Trophoblast cell (in vitro differentiated cells and primary cell): ENCODE measurements around the gene DENND1B.
"Not testable (repeated sequence)": the region's sequence is repeated elsewhere in the genome, so short reads cannot be mapped to it uniquely, and the experiment has no call there.

ENCODE experiments used
- DNase-seq, 2 donors: peaks; one replicate each; pipeline ENCODE4 v3.0.0-alpha.2; 2016
- H2AFZ ChIP-seq: 2 replicates; pipeline ENCODE4 v1.6.1; 2013; ENCODE audit warnings: low read length, moderate library complexity, mild to moderate bottlenecking; ENCODE audit not compliant: insufficient read depth, poor library complexity
- H2AK5ac ChIP-seq: 2 replicates; pipeline ENCODE4 v1.6.1; 2013; ENCODE audit warnings: mild to moderate bottlenecking, low read length
- H2BK120ac ChIP-seq: 2 replicates; pipeline ENCODE4 v1.6.1; 2013; ENCODE audit warnings: low read length, mild to moderate bottlenecking, moderate library complexity; ENCODE audit not compliant: insufficient read depth, poor library complexity
- H2BK12ac ChIP-seq: 2 replicates; pipeline ENCODE4 v1.6.1; 2013; ENCODE audit warnings: mild to moderate bottlenecking, low read length, moderate library complexity
- H2BK5ac ChIP-seq: 2 replicates; pipeline ENCODE4 v1.6.1; 2013; ENCODE audit warnings: low read length, low read depth, moderate library complexity, mild to moderate bottlenecking; ENCODE audit not compliant: poor library complexity
- H3K14ac ChIP-seq: 2 replicates; pipeline ENCODE4 v1.6.1; 2013; ENCODE audit warnings: mild to moderate bottlenecking, low read length
- H3K18ac ChIP-seq: 2 replicates; pipeline ENCODE4 v1.6.1; 2013; ENCODE audit warnings: mild to moderate bottlenecking, low read length
- H3K23ac ChIP-seq: 2 replicates; pipeline ENCODE4 v1.6.1; 2013; ENCODE audit warnings: low read length
- H3K27ac ChIP-seq: 2 replicates; pipeline ENCODE4 v1.5.1; 2013; ENCODE audit warnings: low read depth, mild to moderate bottlenecking, inconsistent platforms, low read length, moderate library complexity
- H3K27me3 ChIP-seq: 2 replicates; pipeline ENCODE4 v1.6.1; 2013; ENCODE audit warnings: inconsistent platforms, mild to moderate bottlenecking, low read length, moderate library complexity; ENCODE audit not compliant: insufficient read depth
- H3K36me3 ChIP-seq, 2 experiments: 1 replicate in 1 of 2; 2 replicates in 1 of 2; pipeline ENCODE4 v1.6.1; 2013; ENCODE audit warnings: low read length in 2 of 2, mild to moderate bottlenecking in 2 of 2, moderate library complexity in 1 of 2; ENCODE audit not compliant: insufficient read depth in 2 of 2, control insufficient read depth in 1 of 2
- H3K4ac ChIP-seq: 2 replicates; pipeline ENCODE4 v1.6.1; 2013; ENCODE audit warnings: low read depth, mild to moderate bottlenecking, low read length, moderate library complexity
- H3K4me1 ChIP-seq, 2 experiments: 1 replicate in 1 of 2; 2 replicates in 1 of 2; pipeline ENCODE4 v1.6.1; 2013; ENCODE audit warnings: low read length in 2 of 2, mild to moderate bottlenecking in 2 of 2, moderate library complexity in 1 of 2; ENCODE audit not compliant: insufficient read depth in 2 of 2, control insufficient read depth in 1 of 2
- H3K4me2 ChIP-seq: 2 replicates; pipeline ENCODE4 v1.6.1; 2013; ENCODE audit warnings: inconsistent platforms, mild to moderate bottlenecking, low read length, moderate library complexity
- H3K4me3 ChIP-seq: 2 replicates; pipeline ENCODE4 v1.5.1; 2013; ENCODE audit warnings: mild to moderate bottlenecking, low read depth, low read length, inconsistent platforms
- H3K79me1 ChIP-seq: one replicate; pipeline ENCODE4 v1.6.1; 2013; ENCODE audit warnings: low read length
- H3K79me2 ChIP-seq: 2 replicates; pipeline ENCODE4 v1.6.1; 2013; ENCODE audit warnings: low read length, mild to moderate bottlenecking; ENCODE audit not compliant: control insufficient read depth, insufficient read depth, poor library complexity
- H3K9ac ChIP-seq: 2 replicates; pipeline ENCODE4 v1.6.1; 2013; ENCODE audit warnings: mild to moderate bottlenecking, low read length
- H3K9me3 ChIP-seq: 2 replicates; pipeline ENCODE4 v1.6.1; 2013; ENCODE audit warnings: low read depth, mild to moderate bottlenecking, control low read depth, inconsistent platforms, low read length; ENCODE audit not compliant: insufficient read depth
- H4K12ac ChIP-seq: 2 replicates; pipeline ENCODE4 v1.6.1; 2013; ENCODE audit warnings: low read depth, mild to moderate bottlenecking, low read length, moderate library complexity
- H4K8ac ChIP-seq: 2 replicates; pipeline ENCODE4 v1.6.1; 2013; ENCODE audit warnings: low read depth, mild to moderate bottlenecking, low read length, moderate library complexity
- H4K91ac ChIP-seq: one replicate; pipeline ENCODE4 v1.6.1; 2013; ENCODE audit warnings: low read depth, mild to moderate bottlenecking, low read length, moderate library complexity
- WGBS: extraction: QIAGEN DNeasy Blood & Tissue Kit; methylation state at CpG from one replicate; pipeline ENCODE4 v1.1.7; 2013; ENCODE audit warnings: missing lambda C conversion rate; ENCODE audit not compliant: insufficient read length, insufficient coverage; ENCODE audit errors: extremely low coverage; 5-methylcytosine and 5-hydroxymethylcytosine counted together

DENND1B gene

GRCh38 chr1:197752652-197753164 lies 22.6 kb downstream of the DENND1B start:
- not testable (repeated sequence) for H3K4me3 ChIP-seq, H4K8ac ChIP-seq, H3K27me3 ChIP-seq, H3K4me2 ChIP-seq, H3K9ac ChIP-seq, H3K27ac ChIP-seq, H2BK5ac ChIP-seq, H3K4ac ChIP-seq, H2AK5ac ChIP-seq, H3K9me3 ChIP-seq, H3K14ac ChIP-seq, H3K79me2 ChIP-seq, H3K18ac ChIP-seq, H2BK12ac ChIP-seq, H2BK120ac ChIP-seq, H3K79me1 ChIP-seq, H3K23ac ChIP-seq, H3K4me1 ChIP-seq, DNase-seq, H4K91ac ChIP-seq, H2AFZ ChIP-seq, H4K12ac ChIP-seq, H3K36me3 ChIP-seq
- no CpG with 5 or more reads among the region's 6 CpGs for WGBS

- Histone ChIP-seq H3K4me2 (no peak overlapping the region), H3K36me3 (no peaks in the 10 kb centered on the region), H3K4me1 (no peaks in the 10 kb centered on the region), H3K18ac (no peak overlapping the region), H3K9me3 (no peaks in the 10 kb centered on the region), H3K4me3 (no peak overlapping the region), H3K79me1 (no peaks in the 10 kb centered on the region), H2BK120ac (no peak overlapping the region), H4K8ac (no peak overlapping the region), H3K79me2 (no peaks in the 10 kb centered on the region), H2BK5ac (no peak overlapping the region), H3K23ac (no peak overlapping the region), H3K27me3 (no peaks in the 10 kb centered on the region), H3K9ac (no peak overlapping the region), H3K4ac (no peak overlapping the region), H3K14ac (no peak overlapping the region), H3K27ac (no peak overlapping the region), H2AK5ac (no peak overlapping the region), H2BK12ac (no peak overlapping the region), H2AFZ (no peak overlapping the region), H4K91ac (no peak overlapping the region), H4K12ac (no peak overlapping the region)
- DNase-seq: no peak
Observed at GRCh38 chr1:197750366-197750765, 24.9 kb downstream of the DENND1B start.

GRCh38 chr1:197745911-197746310 lies 29.4 kb downstream of the DENND1B start:
- Histone ChIP-seq H4K8ac (no peak overlapping the region), H3K4me1 (no peaks in the 10 kb centered on the region), H3K23ac (no peak overlapping the region), H3K36me3 (no peaks in the 10 kb centered on the region), H3K4me3 (no peak overlapping the region), H3K79me2 (no peaks in the 10 kb centered on the region), H3K4me2 (no peak overlapping the region), H2AFZ (no peak overlapping the region), H2AK5ac (no peak overlapping the region), H3K14ac (no peak overlapping the region), H3K27me3 (no peaks in the 10 kb centered on the region), H3K18ac (no peak overlapping the region), H3K4ac (no peak overlapping the region), H3K79me1 (no peaks in the 10 kb centered on the region), H2BK5ac (no peak overlapping the region), H3K9me3 (no peaks in the 10 kb centered on the region), H3K9ac (no peak overlapping the region), H4K12ac (no peak overlapping the region), H2BK12ac (no peak overlapping the region), H2BK120ac (no peak overlapping the region), H4K91ac (no peak overlapping the region), H3K27ac (no peak overlapping the region)
- WGBS: 100% methylated on average over 1 of the region's 4 CpGs
- no peak for DNase-seq

DNA sequence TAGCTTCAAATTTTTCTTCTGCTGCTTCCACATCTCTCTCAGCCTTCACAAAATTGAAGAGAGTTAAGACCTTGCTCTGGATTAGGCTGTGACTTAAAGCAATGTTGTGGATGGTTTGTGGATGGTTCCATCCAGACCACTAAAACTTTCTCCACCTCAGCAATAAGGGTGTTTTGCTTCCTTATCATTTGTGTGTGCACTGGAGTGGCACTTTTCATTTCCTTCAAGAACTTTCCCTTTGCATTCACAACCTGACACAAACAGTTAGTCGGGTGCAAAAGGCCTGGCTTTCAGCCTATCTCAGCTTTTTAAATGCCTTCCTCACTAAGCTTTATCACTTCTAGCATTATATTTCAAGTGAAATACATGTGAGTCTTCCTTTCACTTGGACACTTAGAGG lies 30.3 kb downstream of the DENND1B start:
- Histone ChIP-seq H2BK12ac (no peak overlapping the region), H2AFZ (no peak overlapping the region), H4K8ac (no peak overlapping the region), H3K9ac (no peak overlapping the region), H3K4me2 (no peak overlapping the region), H3K4me1 (no peaks in the 10 kb centered on the region), H2BK120ac (no peak overlapping the region), H3K18ac (no peak overlapping the region), H3K79me2 (no peaks in the 10 kb centered on the region), H3K23ac (no peak overlapping the region), H2BK5ac (no peak overlapping the region), H3K4me3 (no peak overlapping the region), H3K27ac (no peak overlapping the region), H4K91ac (no peak overlapping the region), H3K27me3 (no peaks in the 10 kb centered on the region), H3K79me1 (no peaks in the 10 kb centered on the region), H4K12ac (no peak overlapping the region), H3K9me3 (no peaks in the 10 kb centered on the region), H2AK5ac (no peak overlapping the region), H3K14ac (no peak overlapping the region), H3K4ac (no peak overlapping the region), H3K36me3 (no peaks in the 10 kb centered on the region)
- WGBS: no CpG with 5 or more reads among the region's 1 CpG
- DNase-seq: no peak
